Rectal smooth muscle tissue (tissue), 1 donor: ENCODE measurements around the gene PRRG3.

Experiments
- H3K27ac ChIP-seq: one replicate; pipeline ENCODE4 v1.7.0; 2013; ENCODE audit warnings: low read depth, low read length, inconsistent platforms
- H3K27me3 ChIP-seq: one replicate; pipeline ENCODE4 v1.7.0; 2013; ENCODE audit warnings: low read length; ENCODE audit not compliant: control insufficient read depth, insufficient read depth
- H3K36me3 ChIP-seq: one replicate; pipeline ENCODE4 v1.7.0; 2013; ENCODE audit warnings: low read length; ENCODE audit not compliant: control insufficient read depth, insufficient read depth
- H3K4me1 ChIP-seq: one replicate; pipeline ENCODE4 v1.7.0; 2013; ENCODE audit warnings: low read length; ENCODE audit not compliant: control insufficient read depth, insufficient read depth
- H3K4me3 ChIP-seq: one replicate; pipeline ENCODE4 v1.7.0; 2013; ENCODE audit warnings: low read length
- H3K9ac ChIP-seq: one replicate; pipeline ENCODE4 v1.7.0; 2013; ENCODE audit warnings: low read length

The PRRG3 gene

GRCh38 chrX:151712253-151712652 lies 17.0 kb downstream of the PRRG3 start:
- Histone ChIP-seq H3K4me3 (no peak overlapping the region), H3K9ac (no peak overlapping the region), H3K27me3 (no peaks in the 10 kb centered on the region), H3K27ac (no peak overlapping the region), H3K36me3 (no peaks in the 10 kb centered on the region), H3K4me1 (no peaks in the 10 kb centered on the region)

- no peak overlapping the region for H3K27ac ChIP-seq
- H3K9ac ChIP-seq, result no peak overlapping the region
- no peaks in the 10 kb centered on the region for H3K4me1 ChIP-seq
- no peaks in the 10 kb centered on the region for H3K36me3 ChIP-seq
- H3K27me3 ChIP-seq, result no peaks in the 10 kb centered on the region
- no peak overlapping the region for H3K4me3 ChIP-seq
These were observed 18.6 kb downstream of the PRRG3 start for GRCh38 chrX:151713849-151714248.

DNA sequence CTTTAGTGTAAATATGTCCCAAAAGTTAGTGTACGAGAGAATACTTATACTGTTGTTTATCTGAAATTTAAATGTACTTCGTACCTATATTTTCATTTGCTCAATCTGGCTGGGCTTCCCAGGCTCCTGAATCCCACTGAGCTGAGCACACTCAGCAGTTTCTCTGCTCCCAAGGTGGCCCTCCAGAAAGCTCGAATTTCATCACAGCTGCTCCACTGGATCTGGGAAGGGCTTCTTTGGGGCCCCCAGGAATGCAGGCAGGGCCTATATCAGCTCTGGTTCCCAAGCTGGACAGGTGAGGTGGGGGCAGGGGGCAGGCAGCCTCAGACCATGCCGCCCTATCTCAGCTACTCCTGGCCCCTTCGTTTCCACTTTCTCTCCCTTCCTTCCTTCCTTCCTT lies 19.1 kb downstream of the PRRG3 start:
- Histone ChIP-seq H3K9ac (no peak overlapping the region), H3K36me3 (no peaks in the 10 kb centered on the region), H3K27ac (no peak overlapping the region), H3K4me1 (no peaks in the 10 kb centered on the region), H3K27me3 (no peaks in the 10 kb centered on the region), H3K4me3 (no peak overlapping the region)

GRCh38 chrX:151715752-151716151 lies 20.5 kb downstream of the PRRG3 start, which contains the start of gene FATE1:
Gene FATE1 (plus strand): TSS chrX:151716035. CDS start chrX:151716120, 85 bp downstream.
- Histone ChIP-seq H3K36me3 (no peaks in the 10 kb centered on the region), H3K27ac (no peak within 1 kb of the TSS), H3K9ac (no peak within 1 kb of the TSS), H3K4me1 (no peaks in the 10 kb centered on the region), H3K27me3 (peaks cover 2% of the 10 kb centered on the region), H3K4me3 (no peak within 1 kb of the TSS)

DNA sequence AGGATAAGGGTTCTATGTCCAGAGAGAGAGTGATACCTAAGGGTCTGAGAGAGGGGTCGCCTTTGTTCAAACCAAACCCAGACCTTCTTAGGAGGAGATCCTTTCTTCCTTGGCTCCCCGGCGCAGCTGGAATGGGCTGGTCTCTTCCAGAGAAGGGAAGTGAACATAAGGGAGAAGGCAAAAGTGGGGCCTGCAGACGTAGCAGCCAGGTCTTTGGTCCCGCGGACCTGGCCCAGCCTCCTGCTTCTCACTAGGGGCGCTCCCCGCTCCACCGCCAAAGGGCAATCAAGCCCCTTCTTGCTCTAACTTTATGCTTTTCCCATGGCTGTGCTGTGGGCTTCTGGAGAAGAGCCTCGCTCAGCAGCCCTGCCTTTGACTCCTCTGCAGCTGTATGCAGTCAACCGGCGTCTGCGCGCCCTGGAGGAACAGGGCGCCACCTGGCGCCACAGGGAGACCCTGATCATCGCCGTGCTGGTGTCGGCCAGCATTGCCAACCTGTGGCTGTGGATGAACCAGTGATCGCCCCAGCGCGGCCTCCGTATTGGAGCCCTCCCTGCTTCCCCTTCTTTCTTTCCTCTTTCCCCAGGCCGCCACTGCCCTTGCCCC lies 27.1 kb downstream of the PRRG3 start:
- Histone ChIP-seq H3K27ac (no peak overlapping the region), H3K4me3 (no peak overlapping the region)

GRCh38 chrX:151723156-151723760 lies 28.0 kb downstream of the PRRG3 start:
- Histone ChIP-seq H3K9ac (no peak overlapping the region), H3K36me3 (no peaks in the 10 kb centered on the region), H3K27me3 (peaks cover 3% of the 10 kb centered on the region), H3K4me1 (no peaks in the 10 kb centered on the region), H3K4me3 (no peak overlapping the region), H3K27ac (no peak overlapping the region)

More for the DNA sequence above, 27.1 kb downstream of the PRRG3 start:
- Histone ChIP-seq H3K4me1 (no peaks in the 10 kb centered on the region), H3K36me3 (no peaks in the 10 kb centered on the region), H3K27me3 (peaks cover 3% of the 10 kb centered on the region), H3K9ac (no peak overlapping the region)

GRCh38 chrX:151724563-151725337 lies 29.5 kb downstream of the PRRG3 start:
- Histone ChIP-seq H3K4me1 (no peaks in the 10 kb centered on the region), H3K9ac (no peak overlapping the region), H3K4me3 (no peak overlapping the region), H3K27ac (no peak overlapping the region), H3K27me3 (peaks cover 3% of the 10 kb centered on the region), H3K36me3 (no peaks in the 10 kb centered on the region)

DNA sequence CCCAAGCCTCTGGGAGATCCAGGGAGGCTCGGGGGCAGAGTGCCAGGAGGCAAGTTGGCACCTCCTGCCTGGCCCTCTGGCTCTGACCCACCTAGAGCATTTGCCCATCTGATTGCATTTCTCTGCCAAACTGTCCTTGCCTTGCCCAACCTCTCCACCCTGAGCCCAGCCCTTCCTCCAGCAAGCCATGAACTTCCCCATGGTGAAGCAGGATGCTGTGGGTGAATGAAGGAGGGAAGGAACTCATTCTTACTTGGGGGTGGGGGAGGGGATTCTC lies 30.0 kb downstream of the PRRG3 start:
- no peak overlapping the region for H3K9ac ChIP-seq
- no peak overlapping the region for H3K27ac ChIP-seq
- no peaks in the 10 kb centered on the region for H3K4me1 ChIP-seq
- H3K4me3 ChIP-seq, result no peak overlapping the region
- H3K27me3 ChIP-seq, result peaks cover 3% of the 10 kb centered on the region
- no peaks in the 10 kb centered on the region for H3K36me3 ChIP-seq

GRCh38 chrX:151726751-151727150 lies 31.5 kb downstream of the PRRG3 start:
- Histone ChIP-seq H3K4me1 (no peaks in the 10 kb centered on the region), H3K4me3 (no peak overlapping the region), H3K36me3 (no peaks in the 10 kb centered on the region), H3K27me3 (no peaks in the 10 kb centered on the region), H3K9ac (no peak overlapping the region), H3K27ac (no peak overlapping the region)

DNA sequence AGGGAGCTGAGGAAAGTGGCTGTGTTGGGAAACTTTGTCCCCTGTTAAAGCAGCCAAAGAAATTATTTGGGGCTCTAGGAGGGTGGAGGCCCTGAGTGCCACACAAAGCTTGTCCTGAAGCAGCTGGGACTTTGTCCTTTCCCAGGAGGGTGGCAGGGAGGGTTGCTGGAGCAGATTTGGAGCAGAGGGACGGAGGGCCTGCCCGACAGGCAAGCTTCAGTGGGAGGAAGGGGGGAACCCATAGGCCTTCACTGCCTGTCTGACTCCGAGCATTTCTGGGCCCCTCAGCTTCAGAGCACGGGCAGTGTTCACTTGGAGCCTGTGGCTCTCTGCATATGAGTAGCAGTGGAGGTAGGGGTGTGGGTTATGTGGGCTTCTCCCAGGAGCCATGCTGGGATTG lies 32.1 kb downstream of the PRRG3 start:
- Histone ChIP-seq H3K36me3 (no peaks in the 10 kb centered on the region), H3K4me1 (no peaks in the 10 kb centered on the region), H3K4me3 (no peak overlapping the region), H3K27me3 (no peaks in the 10 kb centered on the region), H3K27ac (no peak overlapping the region), H3K9ac (no peak overlapping the region)

GRCh38 chrX:151729056-151729725 lies 33.9 kb downstream of the PRRG3 start:
- Histone ChIP-seq H3K9ac (no peak overlapping the region), H3K27ac (no peak overlapping the region), H3K4me3 (no peak overlapping the region), H3K4me1 (no peaks in the 10 kb centered on the region), H3K27me3 (no peaks in the 10 kb centered on the region), H3K36me3 (no peaks in the 10 kb centered on the region)

GRCh38 chrX:151734446-151734845 lies 39.2 kb downstream of the PRRG3 start, which contains the start of gene CNGA2:
Gene CNGA2 (plus strand): TSS chrX:151734746. CDS start chrX:151738484, 3,738 bp downstream.
- no peaks in the 10 kb centered on the region for H3K36me3 ChIP-seq
- no peak within 1 kb of the TSS for H3K27ac ChIP-seq
- no peaks in the 10 kb centered on the region for H3K27me3 ChIP-seq
- H3K9ac ChIP-seq, result no peak within 1 kb of the TSS
- no peaks in the 10 kb centered on the region for H3K4me1 ChIP-seq
- no peak within 1 kb of the TSS for H3K4me3 ChIP-seq
